ENCODE data around the gene CAMKMT.

Gene CAMKMT

DNA sequence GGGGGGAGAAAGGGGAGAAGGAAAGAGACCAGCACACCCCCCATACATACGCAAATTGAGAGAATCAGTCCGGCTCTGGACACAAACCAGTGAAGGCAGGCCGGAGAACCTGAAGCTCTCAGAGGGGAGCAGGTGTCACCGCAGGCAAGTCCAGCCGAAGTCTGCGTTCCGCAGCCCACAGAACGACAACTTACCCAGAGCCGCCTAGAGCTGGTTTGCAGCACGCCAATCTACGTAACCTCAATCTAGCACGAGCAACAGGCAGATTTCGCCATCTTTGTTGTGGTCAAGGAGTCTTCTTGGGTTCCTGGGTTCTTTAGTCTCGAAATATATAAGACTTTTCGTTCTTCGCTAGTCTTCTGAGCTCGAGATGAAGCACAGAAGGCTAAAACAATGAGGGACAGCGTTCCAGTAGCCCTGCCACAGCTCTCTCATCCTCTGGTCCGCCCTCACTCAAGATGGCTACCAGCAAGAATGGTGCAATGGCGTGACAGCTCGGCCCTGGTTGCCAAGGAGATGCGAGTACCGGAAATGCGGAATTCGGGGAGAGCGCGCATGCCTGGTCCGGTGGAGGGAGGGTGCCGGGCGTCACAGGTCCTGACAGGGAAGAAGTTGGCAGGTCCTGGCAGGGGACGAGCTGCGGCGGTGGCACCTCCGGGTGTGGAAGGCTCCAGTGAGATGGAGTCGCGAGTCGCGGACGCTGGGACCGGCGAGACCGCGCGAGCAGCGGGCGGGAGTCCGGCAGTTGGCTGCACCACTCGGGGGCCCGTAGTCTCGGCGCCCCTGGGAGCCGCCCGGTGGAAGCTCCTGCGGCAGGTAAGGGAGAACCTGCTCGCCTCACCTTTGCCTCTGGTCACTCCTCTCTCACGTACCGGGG is at the start of gene CAMKMT, which contains the start of gene PREPL:
Gene CAMKMT (plus strand): TSS at position 618 of the 877 bp plus-strand sequence.
Gene PREPL (minus strand): TSS at position 165 of the 877 bp plus-strand sequence. CDS start 15,152 bp downstream, outside the sequence.
- Histone ChIP-seq H3K4me3 (peak within 1 kb of the TSS; percentile 96), H3K27ac (peak within 1 kb of the TSS; percentile 91 to 93)
- peak; percentile 99 for DNase-seq (ENCODE audit: low spot score)
- TF ChIP-seq CTCF (IDR thresholded peaks at IDR 0.05): no peak

- DNase-seq (ENCODE audit: low spot score): no peak
- no peak for TF ChIP-seq CTCF (IDR thresholded peaks at IDR 0.05)
- Histone ChIP-seq H3K27ac (no peak overlapping the region), H3K4me3 (no peak overlapping the region)
Observed at GRCh38 chr2:44314362-44314761, 47.4 kb upstream of the CAMKMT start.

DNA sequence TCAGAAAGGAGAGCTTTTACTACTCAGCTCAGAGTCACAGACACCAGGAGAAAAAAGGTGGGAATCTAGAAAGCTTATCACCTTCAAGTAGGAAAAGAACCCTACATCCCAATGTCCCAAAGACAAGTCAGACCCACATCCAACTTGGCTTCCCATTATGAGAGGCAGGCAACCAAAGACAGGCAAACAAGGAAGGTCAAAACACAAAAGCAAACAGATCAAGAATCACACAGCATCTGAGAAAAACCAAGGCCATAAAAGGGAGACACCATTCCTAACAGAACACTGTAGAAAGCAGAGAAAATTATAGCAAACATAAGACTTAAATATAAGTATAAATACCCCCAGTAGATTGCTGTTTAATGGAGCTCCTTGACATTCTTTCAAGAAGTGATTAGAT is 45.8 kb upstream of the CAMKMT start:
- no peak for TF ChIP-seq CTCF (IDR thresholded peaks at IDR 0.05)
- H3K4me3 ChIP-seq: no peak overlapping the region
- DNase-seq (ENCODE audit: low spot score): no peak

GRCh38 chr2:44320832-44321231 is 40.9 kb upstream of the CAMKMT start:
- H3K27ac ChIP-seq: no peak overlapping the region
- no peak for DNase-seq (ENCODE audit: low spot score)
- no peak overlapping the region for H3K4me3 ChIP-seq
- TF ChIP-seq CTCF (IDR thresholded peaks at IDR 0.05): no peak

More for the DNA sequence above, 45.8 kb upstream of the CAMKMT start:
- no peak overlapping the region for H3K27ac ChIP-seq

DNA sequence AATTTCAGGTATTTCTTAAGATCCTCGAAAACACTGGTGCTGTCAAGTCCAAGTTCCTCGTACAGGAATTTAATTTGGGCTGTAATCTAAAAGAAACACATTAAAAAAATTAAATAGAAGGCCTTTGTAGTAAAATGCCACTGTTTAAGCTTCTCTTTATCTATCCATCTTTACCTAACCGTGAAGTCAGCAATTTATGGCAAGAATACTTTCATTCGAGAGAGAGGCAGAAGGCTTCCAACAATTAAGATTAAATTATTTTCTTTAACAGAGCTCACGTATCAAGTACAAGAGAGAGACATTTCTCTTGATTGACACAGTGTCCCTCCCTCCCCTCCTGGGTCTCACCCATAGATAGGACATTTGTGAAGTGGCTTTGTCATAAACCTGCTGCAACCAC is 40.4 kb upstream of the CAMKMT start:
- no peak overlapping the region for H3K27ac ChIP-seq
- TF ChIP-seq CTCF (IDR thresholded peaks at IDR 0.05): no peak
- no peak overlapping the region for H3K4me3 ChIP-seq
- no peak for DNase-seq (ENCODE audit: low spot score)

DNA sequence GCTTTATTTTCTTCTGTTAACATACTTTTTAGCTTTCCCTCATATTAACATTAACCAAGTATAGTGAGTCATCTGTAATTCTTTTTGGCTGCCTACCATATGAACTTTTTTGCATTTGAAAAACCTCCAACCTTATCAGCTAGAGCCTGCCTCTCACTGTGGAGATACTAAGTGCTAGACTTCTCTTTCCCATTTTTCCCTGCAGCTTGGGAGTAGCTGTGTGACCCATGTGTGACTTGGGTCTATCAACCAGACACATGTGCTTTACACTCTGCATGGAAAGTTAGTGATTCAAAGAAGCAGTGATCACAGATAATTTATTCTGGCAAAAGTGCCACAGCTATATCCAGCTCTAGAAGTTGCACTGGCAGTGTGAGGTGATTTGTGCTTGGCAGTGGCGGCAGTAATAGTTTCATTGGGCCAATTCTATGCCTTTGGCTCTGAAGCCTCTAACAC is 36.7 kb upstream of the CAMKMT start:
- Histone ChIP-seq H3K4me3 (no peak overlapping the region), H3K27ac (peak overlapping the region in 1 of 2 donors; percentile 50)
- DNase-seq (ENCODE audit: low spot score): no peak
- no peak for TF ChIP-seq CTCF (IDR thresholded peaks at IDR 0.05)

- no peak for DNase-seq (ENCODE audit: low spot score)
- no peak overlapping the region for H3K27ac ChIP-seq
- no peak for TF ChIP-seq CTCF (IDR thresholded peaks at IDR 0.05)
- H3K4me3 ChIP-seq: no peak overlapping the region
Observed at GRCh38 chr2:44325897-44326296, 35.9 kb upstream of the CAMKMT start.
